Keratinocyte (primary cell): Measurements from ENCODE around the gene GPR42. TPM values are rescaled to one million over a fixed set of nuclear protein-coding genes. Genes with fewer than 3 reads are reported as not detected.

Experiments
- DNase-seq: peaks from one replicate; pipeline ENCODE4 v3.0.0-alpha.2; 2011; ENCODE audit warnings: low read depth, missing footprints, low spot score
- FAIRE-seq: peaks from 2 replicates; lab custom pipeline; 2011; peaks lifted over from hg19 to GRCh38; lab: Jason Lieb, UNC
- H2AFZ ChIP-seq: 2 replicates; pipeline ENCODE4 v1.6.0; 2012; ENCODE audit warnings: low read length, control low read depth, inconsistent platforms; ENCODE audit not compliant: control insufficient read depth
- H3K27ac ChIP-seq: 2 replicates; pipeline ENCODE4 v1.5.1; 2011; ENCODE audit warnings: low read length; ENCODE audit not compliant: control insufficient read depth, insufficient read depth
- H3K27me3 ChIP-seq: 3 replicates; pipeline ENCODE4 v1.6.0; 2011; ENCODE audit warnings: low read length; ENCODE audit not compliant: control insufficient read depth, insufficient read depth; ENCODE audit errors: extremely low read depth
- H3K36me3 ChIP-seq, 2 experiments: 2 replicates in 1 of 2; 3 replicates in 1 of 2; pipeline ENCODE4 v1.5.1; 2011; ENCODE audit warnings: low read length in 2 of 2, mild to moderate bottlenecking in 1 of 2; ENCODE audit not compliant: control insufficient read depth in 2 of 2, insufficient read depth in 2 of 2; ENCODE audit errors: extremely low read depth in 1 of 2
- H3K4me1 ChIP-seq: 3 replicates; pipeline ENCODE4 v1.5.1; 2011; ENCODE audit warnings: low read length; ENCODE audit not compliant: control insufficient read depth, insufficient read depth; ENCODE audit errors: extremely low read depth
- H3K4me2 ChIP-seq: 3 replicates; pipeline ENCODE4 v1.6.0; 2011; ENCODE audit warnings: low read depth, low read length; ENCODE audit not compliant: control insufficient read depth, insufficient read depth; ENCODE audit errors: extremely low read depth
- H3K4me3 ChIP-seq, 3 experiments: fragments of 200-600 bp in 1 of 3; sonication (generic) in 1 of 3; 2 replicates in 2 of 3; 3 replicates in 1 of 3; pipeline ENCODE4 v1.5.1; 2011 to 2016; ENCODE audit warnings: low read length in 3 of 3, mild to moderate bottlenecking in 3 of 3, control low read depth in 2 of 3, inconsistent platforms in 1 of 3, low read depth in 1 of 3, mixed read lengths in 1 of 3, mixed run types in 1 of 3, moderate library complexity in 1 of 3; ENCODE audit not compliant: control insufficient read depth in 2 of 3, insufficient read depth in 2 of 3; ENCODE audit errors: extremely low read depth in 1 of 3
- H3K79me2 ChIP-seq: 2 replicates; pipeline ENCODE4 v1.6.0; 2012; ENCODE audit warnings: low read length; ENCODE audit not compliant: control insufficient read depth, insufficient read depth
- H3K9ac ChIP-seq: 3 replicates; pipeline ENCODE4 v1.6.0; 2011; ENCODE audit warnings: low read length; ENCODE audit not compliant: control insufficient read depth, insufficient read depth; ENCODE audit errors: extremely low read depth
- H3K9me1 ChIP-seq: 3 replicates; pipeline ENCODE4 v1.6.0; 2011; ENCODE audit warnings: low read length; ENCODE audit not compliant: control insufficient read depth, insufficient read depth; ENCODE audit errors: extremely low read depth
- H3K9me3 ChIP-seq: 2 replicates; pipeline ENCODE4 v1.5.1; 2012; ENCODE audit warnings: low read depth, low read length; ENCODE audit not compliant: control insufficient read depth
- H4K20me1 ChIP-seq: 3 replicates; pipeline ENCODE4 v1.6.0; 2011; ENCODE audit warnings: low read length; ENCODE audit not compliant: control insufficient read depth, insufficient read depth; ENCODE audit errors: extremely low read depth
- EZH2 ChIP-seq: IDR thresholded peaks from one replicate; pipeline ENCODE4 v1.6.1; 2012; ENCODE audit warnings: inconsistent platforms, mild to moderate bottlenecking, low read length, moderate library complexity
- dilution Hi-C: fragments of 300-500 bp; cut with MboI; formaldehyde crosslinking; loops from one replicate; pipeline ENCODE4 v1.7.0; 2020; ENCODE audit warnings: low sequenced_read_pairs; ENCODE audit not compliant: extremely low pct_ligation_motif_present
- polyA plus RNA-seq, 5 experiments: library from polyadenylated mRNA; depleted of rRNA in 3 of 5; stranded (reverse) in 3 of 5; stranded (forward) in 1 of 5; unstranded in 1 of 5; fragments of >200 nt; gene quantifications; 1 replicate in 1 of 5; 2 replicates in 3 of 5; 3 replicates in 1 of 5; pipeline versions ENCODE4 v1.2.1 to v1.2.3, GENCODE V29; 2011 to 2012; ENCODE audit warnings: missing spikeins in 2 of 5, low read depth in 1 of 5, low replicate concordance in 1 of 5
- TF ChIP-seq, protein P1 (sequence below), 3 experiments: IDR thresholded peaks in 1 of 3; conservative IDR thresholded peaks in 1 of 3; optimal IDR thresholded peaks in 1 of 3; 2 replicates in 2 of 3; 3 replicates in 1 of 3; pipeline versions ENCODE3 to v1.5.1; 2011; ENCODE audit warnings: low read length in 3 of 3, mild to moderate bottlenecking in 3 of 3, moderate library complexity in 2 of 3, control low read depth in 1 of 3, inconsistent platforms in 1 of 3; ENCODE audit not compliant: insufficient read depth in 2 of 3; ENCODE audit errors: extremely low read depth in 1 of 3

GPR42 gene
- polyA plus RNA-seq, 1 donor (not counting 4 experiments of a cell fraction or from before 2014, with no cell fraction given), result not detected

DNA sequence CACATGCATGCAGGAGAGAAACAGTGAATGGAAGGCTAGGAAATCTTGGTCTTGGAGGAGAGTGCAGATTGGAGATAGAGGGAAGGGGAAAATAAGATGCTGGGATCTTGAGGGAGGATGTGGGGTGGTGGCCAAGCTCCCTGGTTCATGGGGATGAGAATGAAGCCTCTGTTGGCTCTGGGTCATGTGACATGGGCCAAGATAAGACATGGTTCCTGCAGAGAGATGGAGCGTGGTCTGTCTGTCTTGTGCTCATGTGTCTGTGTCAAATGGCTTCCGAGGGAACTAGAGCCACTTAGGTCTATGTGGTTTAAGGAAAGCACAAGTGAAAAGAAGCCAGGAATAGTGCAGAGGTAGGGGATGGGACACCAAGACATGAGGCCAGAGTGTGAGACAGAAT is 46.4 kb downstream of the GPR42 start:
- no peaks in the 10 kb centered on the region for H3K9me3 ChIP-seq
- peaks cover 13% of the 10 kb centered on the region for H3K27me3 ChIP-seq
- FAIRE-seq (no peak), DNase-seq (no peak)
- no peaks in the 10 kb centered on the region for H4K20me1 ChIP-seq
- H3K9me1 ChIP-seq, result no peaks in the 10 kb centered on the region
- no peaks in the 10 kb centered on the region for H3K36me3 ChIP-seq
- H3K4me1 ChIP-seq, result no peaks in the 10 kb centered on the region
- no peak overlapping the region for H2AFZ ChIP-seq
- TF ChIP-seq, protein P1, sequence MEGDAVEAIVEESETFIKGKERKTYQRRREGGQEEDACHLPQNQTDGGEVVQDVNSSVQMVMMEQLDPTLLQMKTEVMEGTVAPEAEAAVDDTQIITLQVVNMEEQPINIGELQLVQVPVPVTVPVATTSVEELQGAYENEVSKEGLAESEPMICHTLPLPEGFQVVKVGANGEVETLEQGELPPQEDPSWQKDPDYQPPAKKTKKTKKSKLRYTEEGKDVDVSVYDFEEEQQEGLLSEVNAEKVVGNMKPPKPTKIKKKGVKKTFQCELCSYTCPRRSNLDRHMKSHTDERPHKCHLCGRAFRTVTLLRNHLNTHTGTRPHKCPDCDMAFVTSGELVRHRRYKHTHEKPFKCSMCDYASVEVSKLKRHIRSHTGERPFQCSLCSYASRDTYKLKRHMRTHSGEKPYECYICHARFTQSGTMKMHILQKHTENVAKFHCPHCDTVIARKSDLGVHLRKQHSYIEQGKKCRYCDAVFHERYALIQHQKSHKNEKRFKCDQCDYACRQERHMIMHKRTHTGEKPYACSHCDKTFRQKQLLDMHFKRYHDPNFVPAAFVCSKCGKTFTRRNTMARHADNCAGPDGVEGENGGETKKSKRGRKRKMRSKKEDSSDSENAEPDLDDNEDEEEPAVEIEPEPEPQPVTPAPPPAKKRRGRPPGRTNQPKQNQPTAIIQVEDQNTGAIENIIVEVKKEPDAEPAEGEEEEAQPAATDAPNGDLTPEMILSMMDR (optimal IDR thresholded peaks at IDR 0.05 in 1 of 3, IDR thresholded peaks at IDR 0.05 in 1 of 3, conservative IDR thresholded peaks at IDR 0.05 in 1 of 3; ENCODE audit: extremely low read depth in 1 of 3, insufficient read depth in 2 of 3, low read length in 3 of 3), result no peak
- no peak for TF ChIP-seq EZH2
- no peak overlapping the region for H3K27ac ChIP-seq
- H3K9ac ChIP-seq, result no peak overlapping the region
- dilution Hi-C loops, result no loop called here
- H3K79me2 ChIP-seq, result no peaks in the 10 kb centered on the region
- H3K4me2 ChIP-seq, result no peak overlapping the region
- H3K4me3 ChIP-seq, result no peak overlapping the region

DNA sequence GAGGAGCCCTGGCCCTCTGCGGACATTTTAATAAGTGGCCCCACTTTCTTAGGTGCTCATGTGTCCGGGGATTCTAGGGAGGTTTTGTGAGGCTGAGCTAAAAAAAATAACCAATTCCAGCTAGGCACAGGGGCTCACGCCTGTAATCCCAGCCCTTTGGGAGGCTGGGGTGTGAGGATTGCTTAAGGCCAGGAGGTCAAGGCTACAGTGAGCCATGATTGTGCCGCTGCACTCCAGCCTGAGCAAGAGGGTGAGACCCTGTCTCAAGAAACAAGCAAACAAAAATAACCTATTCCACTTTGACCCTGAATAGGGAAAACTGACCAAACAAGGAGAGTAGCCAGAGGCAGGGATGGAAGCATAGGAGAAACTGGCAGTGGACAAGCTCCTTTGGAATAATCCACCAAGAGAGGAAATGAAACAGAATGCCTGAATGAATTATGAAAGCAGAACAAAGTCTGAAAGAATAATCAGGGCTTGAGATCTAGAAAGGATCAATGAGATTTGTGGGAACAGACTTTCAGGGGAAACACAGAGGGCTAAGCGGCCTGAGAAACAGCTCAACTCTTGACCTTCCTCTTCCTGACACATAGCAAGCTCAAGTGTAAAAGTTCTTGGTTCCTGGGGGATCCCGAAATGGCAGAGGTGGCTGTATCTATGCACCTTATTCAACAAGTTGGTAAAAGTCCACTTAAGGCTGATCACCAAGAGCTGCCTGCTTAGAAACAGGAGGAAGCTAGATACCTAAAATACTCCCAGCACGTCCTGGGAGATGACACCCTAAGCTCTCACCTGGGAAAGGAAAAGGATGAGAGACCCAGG is 47.1 kb downstream of the GPR42 start:
- no peaks in the 10 kb centered on the region for H4K20me1 ChIP-seq
- H3K9me1 ChIP-seq, result no peaks in the 10 kb centered on the region
- no peaks in the 10 kb centered on the region for H3K4me1 ChIP-seq
- no peak overlapping the region for H3K27ac ChIP-seq
- no peak overlapping the region for H3K9ac ChIP-seq
- no peak for FAIRE-seq
- H3K4me2 ChIP-seq, result no peak overlapping the region
- no peaks in the 10 kb centered on the region for H3K79me2 ChIP-seq
- TF ChIP-seq, protein P1 (optimal IDR thresholded peaks at IDR 0.05 in 1 of 3, IDR thresholded peaks at IDR 0.05 in 1 of 3, conservative IDR thresholded peaks at IDR 0.05 in 1 of 3; ENCODE audit: extremely low read depth in 1 of 3, insufficient read depth in 2 of 3, low read length in 3 of 3), result no peak
- TF ChIP-seq EZH2, result no peak
- no peak for DNase-seq
- no peaks in the 10 kb centered on the region for H3K36me3 ChIP-seq
- no peaks in the 10 kb centered on the region for H3K9me3 ChIP-seq
- dilution Hi-C loops, result no loop called here
- H3K4me3 ChIP-seq, result no peak overlapping the region
- H2AFZ ChIP-seq, result no peak overlapping the region
- H3K27me3 ChIP-seq, result peaks cover 13% of the 10 kb centered on the region
